RWPE1 (cell line): ENCODE data around the gene LIN7C.

Source experiments
- CTCF ChIA-PET: fragments of 350-600 bp; sonication (Branson Sonifier 250); formaldehyde crosslinking; extraction: SDS; loops from one replicate; lab custom pipeline; 2021; lab: Yijun Ruan, JAX
- POLR2A ChIA-PET: fragments of 400-600 bp; formaldehyde crosslinking; extraction: SDS; loops from one replicate; lab custom pipeline; 2020; ENCODE audit warnings: antibody characterized with exemption; ENCODE audit not compliant: low non-redundant PET; lab: Yijun Ruan, JAX
- DNase-seq: peaks from one replicate; pipeline ENCODE4 v3.0.0; 2012; ENCODE audit warnings: low spot score
- H3K27ac ChIP-seq: fragments of 450-650 bp; 2 replicates; pipeline ENCODE4 v1.5.1; 2017
- CTCF ChIP-seq: fragments of 450-650 bp; conservative IDR thresholded peaks from 2 replicates; pipeline ENCODE4 v1.5.1; 2017; ENCODE audit warnings: low read depth, mild to moderate bottlenecking

Gene LIN7C

GRCh38 chr11:27477243-27477642 is 29.3 kb downstream of the LIN7C start:
- ChIA-PET POLR2A (no interaction called here), CTCF (interaction anchor here (0.6 to 2.4 kb wide), 3 partner anchors 9 to 21 kb away, joined by 4 to 7 read pairs (median 6); no protein-coding TSS in a partner anchor)
- TF ChIP-seq CTCF: no peak
- H3K27ac ChIP-seq: no peak overlapping the region
- no peak for DNase-seq

GRCh38 chr11:27475622-27476021 is 30.9 kb downstream of the LIN7C start:
- TF ChIP-seq CTCF: no peak
- ChIA-PET CTCF (interaction anchor here (2.4 kb wide), 1 partner anchor 10 kb away, joined by 7 read pairs; no protein-coding TSS in a partner anchor), POLR2A (no interaction called here)
- H3K27ac ChIP-seq: no peak overlapping the region
- DNase-seq: no peak

- DNase-seq: no peak
- no peak for TF ChIP-seq CTCF
- POLR2A ChIA-PET: interaction anchor here (0.5 to 0.7 kb wide), 2 partner anchors 62 to 71 kb away, joined by 4 to 9 read pairs; no protein-coding TSS in a partner anchor
- peak overlapping the region; percentile 83 for H3K27ac ChIP-seq
- CTCF ChIA-PET: interaction anchor here (0.9 kb wide), 1 partner anchor 32 kb away, joined by 3 read pairs; no protein-coding TSS in a partner anchor
These were observed 33.6 kb downstream of the LIN7C start for GRCh38 chr11:27473017-27473406.

GRCh38 chr11:27472398-27473016 is 34.1 kb downstream of the LIN7C start, which contains the start of gene LGR4:
Gene LGR4 (minus strand): TSS chr11:27472790. CDS start chr11:27472302, 488 bp downstream.
- TF ChIP-seq CTCF: no peak
- peak; percentile 88 for DNase-seq
- CTCF ChIA-PET: no interaction called here
- H3K27ac ChIP-seq: peak within 1 kb of the TSS; percentile 83
- POLR2A ChIA-PET: interaction anchor here (0.5 kb wide), 1 partner anchor 61 kb away, joined by 4 read pairs; no protein-coding TSS in a partner anchor

- DNase-seq: no peak
- H3K27ac ChIP-seq: peak overlapping the region; percentile 83
- CTCF ChIA-PET: interaction anchor here (1.2 kb wide), 1 partner anchor 288 kb away, joined by 3 read pairs; no protein-coding TSS in a partner anchor
- POLR2A ChIA-PET: no interaction called here
- no peak for TF ChIP-seq CTCF
These were observed 34.8 kb downstream of the LIN7C start for GRCh38 chr11:27471589-27472397.

- no peak for DNase-seq
- ChIA-PET POLR2A (no interaction called here), CTCF (interaction anchor here (1.2 kb wide), 1 partner anchor 287 kb away, joined by 3 read pairs; no protein-coding TSS in a partner anchor)
- peak overlapping the region; percentile 83 for H3K27ac ChIP-seq
- TF ChIP-seq CTCF: no peak
These were observed 35.6 kb downstream of the LIN7C start for GRCh38 chr11:27470826-27471588.
